ENCODE results near the gene NSG1. TPM values are rescaled to one million over a fixed set of nuclear protein-coding genes. Genes with fewer than 3 reads are reported as not detected.

Gene NSG1
- total and polyA plus RNA-seq, 2 of the 4 experiments (the other 2 are of a cell fraction), result 0.72 to 1.6 TPM

GRCh38 chr4:4344915-4345527 lies 41.9 kb upstream of the NSG1 start:
- no peak overlapping the region for H2BK120ac ChIP-seq (ENCODE audit: low read depth, low read length)
- H3K9ac ChIP-seq (ENCODE audit: low read depth, low read length), result no peak overlapping the region
- TF ChIP-seq MAZ (IDR thresholded peaks at IDR 0.05; ENCODE audit: borderline replicate concordance, low read depth, low read length) (no peak), NFE2L2 (IDR thresholded peaks at IDR 0.05; ENCODE audit: low read depth, low read length) (peak; percentile 50; the same call in 1 of the 2 replicates)
- no peak overlapping the region for H3K27ac ChIP-seq (ENCODE audit: insufficient read depth, low read length)
- ChIA-PET CTCF (interaction anchor here (3.4 kb wide), 1 partner anchor 85 kb away, joined by 7 read pairs; no protein-coding TSS in a partner anchor), POLR2A (ENCODE audit: unreplicated experiment) (no interaction called here)
- H3K23ac ChIP-seq (ENCODE audit: low read depth, low read length), result no peak overlapping the region
- no peak overlapping the region for H4K5ac ChIP-seq (ENCODE audit: low read depth, low read length)
- H4K8ac ChIP-seq (ENCODE audit: low read depth in 2 of 2, low read length in 2 of 2), result no peak overlapping the region
- H3K4me3 ChIP-seq (ENCODE audit: insufficient read depth, low read depth, low read length), result no peak overlapping the region
- H2AFZ ChIP-seq (replicated peaks; ENCODE audit: low read length, poor library complexity), result no peak overlapping the region
- intact Hi-C loops (cut with micrococcal nuclease) (no loop called here), dilution Hi-C loops (cut with HindIII; ENCODE audit: low sequenced_read_pairs, unreplicated experiment) (no loop called here), in situ Hi-C loops (cut with MboI; ENCODE audit: low sequenced_read_pairs) (loop anchor here (5.0 kb wide), 1 partner anchor 93 kb away; no protein-coding TSS in a partner anchor)
- H2BK15ac ChIP-seq (ENCODE audit: low read depth, low read length), result no peak overlapping the region
- DNase-seq (no peak), ATAC-seq (ENCODE audit: low read depth) (no peak)
- 87% methylated on average over 8 of the region's 14 CpGs; no CpG with 5 or more reads in 1 of the 2 experiments for WGBS, 2 experiments (ENCODE audit: extremely low coverage in 2 of 2, insufficient read length in 1 of 2)
- H2BK20ac ChIP-seq (ENCODE audit: low read depth, low read length), result no peak overlapping the region
- H2BK5ac ChIP-seq (ENCODE audit: low read depth, low read length, poor library complexity, severe bottlenecking), result no peak overlapping the region
- H2AK9ac ChIP-seq (replicated peaks; ENCODE audit: low read depth, low read length, poor library complexity), result no peak overlapping the region
- H3K56ac ChIP-seq (ENCODE audit: extremely low read depth, insufficient read depth, low read length), result no peak overlapping the region
- no peaks in the 10 kb centered on the region for H3K36me3 ChIP-seq (ENCODE audit: control insufficient read depth, insufficient read depth, low read length)
- H3K9me3 ChIP-seq (ENCODE audit: control insufficient read depth, insufficient read depth, low read length), result no peaks in the 10 kb centered on the region
- peaks cover 26% of the 10 kb centered on the region for H3K27me3 ChIP-seq (ENCODE audit: control insufficient read depth, insufficient read depth, low read length)
- no peaks in the 10 kb centered on the region for H4K20me1 ChIP-seq (ENCODE audit: insufficient read depth, low read length)
- H3K4ac ChIP-seq (ENCODE audit: low read depth, low read length), result no peak overlapping the region
- H3K9me1 ChIP-seq (ENCODE audit: insufficient read depth, low read length), result no peaks in the 10 kb centered on the region
- no peak overlapping the region for H3K18ac ChIP-seq (ENCODE audit: low read depth, low read length)
- H2AK5ac ChIP-seq (ENCODE audit: low read depth, low read length), result no peak overlapping the region
- no TSS peak for BruUV-seq (replicated peaks)
- H3K79me1 ChIP-seq (ENCODE audit: low read depth in 1 of 2, low read length in 2 of 2), result no peaks in the 10 kb centered on the region
- no peaks in the 10 kb centered on the region for H3K4me1 ChIP-seq (ENCODE audit: control insufficient read depth, insufficient read depth, low read length)
- H4K91ac ChIP-seq (ENCODE audit: insufficient read depth, low read depth, low read length), result no peak overlapping the region
- H3K14ac ChIP-seq (replicated peaks; ENCODE audit: low read depth, low read length), result no peak overlapping the region
- no peak overlapping the region for H3K4me2 ChIP-seq (ENCODE audit: low read depth, low read length)
